ENCODE data around the gene ANXA8.
"Not testable (repeated sequence)": the region's sequence is repeated elsewhere in the genome, so short reads cannot be mapped to it uniquely, and the experiment has no call there.

The ANXA8 gene

DNA sequence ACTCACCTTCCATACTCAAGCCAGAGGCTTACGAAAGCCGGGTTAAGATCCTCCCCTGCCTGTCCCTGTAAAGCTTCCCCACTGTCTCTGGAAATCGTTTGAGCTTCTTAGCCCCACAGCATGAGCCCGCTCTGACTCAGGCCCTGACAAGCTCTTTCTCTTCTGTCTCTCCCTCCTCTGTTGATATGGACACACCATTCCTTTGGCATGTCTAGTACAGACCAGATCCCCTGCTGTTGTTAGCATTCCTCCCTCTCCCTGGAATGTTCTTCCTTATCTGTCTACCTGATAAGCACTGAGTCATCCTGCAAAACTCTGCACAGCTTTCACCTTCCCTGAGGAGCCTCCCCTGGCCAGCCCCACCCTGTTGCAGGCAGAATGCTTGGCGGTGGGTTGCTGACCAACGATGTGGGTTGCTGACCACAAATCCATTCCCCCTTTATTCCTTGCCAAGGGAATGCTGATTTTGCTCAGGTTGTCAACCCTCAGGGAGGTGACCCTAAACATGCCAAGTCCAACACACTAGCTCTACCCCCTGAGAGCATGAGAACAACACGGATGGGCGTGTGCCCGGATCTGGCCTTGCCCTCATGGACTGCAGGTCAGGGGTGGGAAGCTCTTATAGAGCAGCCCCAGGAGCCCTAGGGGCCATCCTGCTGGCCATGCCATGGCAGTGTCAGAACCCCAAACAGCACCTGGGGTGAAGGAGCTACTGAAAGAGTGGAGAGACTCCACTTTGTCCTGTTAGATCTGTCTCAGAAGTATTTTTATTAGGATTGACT is 21.1 kb downstream of the ANXA8 start:
- H3K27me3 ChIP-seq (ENCODE audit: control insufficient read depth in 1 of 2, insufficient read depth in 2 of 2, low read length in 2 of 2); H3K9ac ChIP-seq (ENCODE audit: low read length in 2 of 2); H3K27ac ChIP-seq (ENCODE audit: low read length): not testable (repeated sequence)

DNA sequence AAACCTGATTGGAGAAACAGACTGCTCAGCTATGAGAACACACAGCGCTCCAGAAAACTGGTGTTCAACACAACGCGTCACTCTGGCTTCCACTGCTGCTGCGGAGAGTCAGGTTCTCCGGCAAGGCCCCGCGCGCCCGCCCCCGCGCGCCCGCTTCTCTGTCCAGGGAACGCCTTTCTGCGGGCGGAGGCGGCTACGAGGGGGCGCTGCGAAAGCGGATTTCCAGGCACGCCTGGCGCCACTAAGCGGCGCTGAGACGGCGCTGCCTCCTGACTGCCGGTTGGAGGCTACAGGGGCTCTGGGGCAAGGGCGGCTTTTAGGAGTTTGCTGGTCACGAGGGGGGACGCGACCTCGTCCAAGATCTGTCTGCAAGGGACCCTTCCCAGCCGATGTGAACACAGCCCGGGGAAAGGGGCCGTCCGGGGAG is 22.6 kb downstream of the ANXA8 start:
- H3K27ac ChIP-seq (ENCODE audit: low read length); H3K27me3 ChIP-seq (ENCODE audit: control insufficient read depth in 1 of 2, insufficient read depth in 2 of 2, low read length in 2 of 2); H3K4me1 ChIP-seq (ENCODE audit: control insufficient read depth, insufficient read depth, low read length); H3K9me3 ChIP-seq (ENCODE audit: control insufficient read depth in 2 of 2, low read length in 2 of 2); H3K36me3 ChIP-seq (ENCODE audit: control insufficient read depth in 2 of 2, insufficient read depth in 2 of 2, low read length in 2 of 2); H3K9ac ChIP-seq (ENCODE audit: low read length in 2 of 2): not testable (repeated sequence)
- H3K4me3 ChIP-seq (ENCODE audit: low read length in 2 of 2), result peak overlapping the region in 1 of 2 donors; percentile 22

More for the DNA sequence above, 21.1 kb downstream of the ANXA8 start:
- H3K36me3 ChIP-seq (ENCODE audit: control insufficient read depth in 2 of 2, insufficient read depth in 2 of 2, low read length in 2 of 2); H3K4me1 ChIP-seq (ENCODE audit: control insufficient read depth, insufficient read depth, low read length); H3K9me3 ChIP-seq (ENCODE audit: control insufficient read depth in 2 of 2, low read length in 2 of 2); H3K4me3 ChIP-seq (ENCODE audit: low read length in 2 of 2): not testable (repeated sequence)

DNA sequence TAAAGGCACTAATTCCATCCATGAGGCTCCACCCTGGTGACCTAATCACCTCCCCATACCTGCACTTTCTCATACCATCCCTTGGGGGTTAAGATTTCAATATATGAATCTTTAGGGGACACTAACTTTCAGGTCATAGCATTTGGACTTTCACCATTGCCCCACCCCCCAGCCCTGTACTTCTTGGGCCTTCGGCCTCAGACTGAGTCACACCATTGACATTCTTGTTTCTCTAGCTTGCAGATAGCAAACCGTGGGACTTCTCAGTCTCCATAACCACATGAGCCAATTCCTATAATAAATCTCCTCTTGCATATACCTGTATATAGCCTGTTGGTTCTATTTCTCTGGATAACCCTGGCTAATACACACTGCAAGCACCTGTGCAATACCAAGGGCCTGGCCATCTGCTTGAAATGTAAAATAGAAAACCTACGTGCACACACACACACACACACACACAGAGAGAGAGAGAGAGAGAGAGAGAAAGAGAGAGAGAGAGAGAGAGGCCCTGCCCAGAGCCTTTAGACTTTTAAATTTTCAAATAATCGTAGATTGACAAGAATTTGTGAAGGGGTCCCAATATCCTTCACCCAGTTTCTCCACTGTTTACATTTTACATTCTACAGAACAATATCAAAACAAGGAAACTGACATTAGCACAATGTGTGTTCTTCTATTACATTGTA is 25.3 kb downstream of the ANXA8 start:
- no peaks in the 10 kb centered on the region for H3K9me3 ChIP-seq (ENCODE audit: control insufficient read depth in 2 of 2, low read length in 2 of 2)
- H3K27me3 ChIP-seq (ENCODE audit: control insufficient read depth in 1 of 2, insufficient read depth in 2 of 2, low read length in 2 of 2), result no peaks in the 10 kb centered on the region
- no peak overlapping the region for H3K9ac ChIP-seq (ENCODE audit: low read length in 2 of 2)
- H3K4me3 ChIP-seq (ENCODE audit: low read length in 2 of 2), result no peak overlapping the region
- H3K27ac ChIP-seq (ENCODE audit: low read length), result no peak overlapping the region
- no peaks in the 10 kb centered on the region for H3K4me1 ChIP-seq (ENCODE audit: control insufficient read depth, insufficient read depth, low read length)
- no peaks in the 10 kb centered on the region for H3K36me3 ChIP-seq (ENCODE audit: control insufficient read depth in 2 of 2, insufficient read depth in 2 of 2, low read length in 2 of 2)

DNA sequence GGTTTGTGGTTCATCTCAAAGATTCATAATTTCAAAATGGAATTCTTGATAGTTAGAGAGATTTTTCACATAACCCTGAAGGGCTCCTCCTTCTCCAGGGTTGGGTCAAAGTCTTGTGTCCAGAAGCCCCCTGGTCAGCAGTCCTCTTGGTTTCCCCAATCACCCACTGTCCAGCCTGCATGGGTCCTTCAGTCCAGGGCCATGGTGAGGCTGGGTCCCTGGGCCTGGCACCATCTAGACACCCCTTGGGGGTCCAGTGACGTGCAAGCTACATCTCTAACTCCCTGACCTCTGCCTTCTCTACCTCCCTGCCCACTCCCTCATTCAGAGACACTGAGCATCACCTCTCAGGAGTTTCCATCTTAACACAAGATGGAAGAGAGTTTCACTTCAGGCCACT is 26.1 kb downstream of the ANXA8 start:
- no peak overlapping the region for H3K27ac ChIP-seq (ENCODE audit: low read length)

DNA sequence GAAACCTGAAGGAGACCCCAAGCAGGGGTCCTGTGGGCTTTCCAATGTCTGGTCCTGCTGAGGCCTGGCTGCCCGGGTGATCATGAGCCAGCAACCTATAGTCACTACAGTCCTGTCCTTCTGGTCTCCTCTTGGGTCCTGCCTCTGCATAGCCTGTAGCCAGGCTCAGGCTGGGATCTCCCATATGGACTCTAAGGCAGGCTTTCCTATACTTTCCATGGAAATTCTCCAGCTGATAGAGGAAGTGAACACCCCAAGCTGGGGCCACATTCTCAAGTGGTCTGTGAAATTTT is 26.4 kb downstream of the ANXA8 start:
- Histone ChIP-seq H3K27me3 (ENCODE audit: control insufficient read depth in 1 of 2, insufficient read depth in 2 of 2, low read length in 2 of 2) (no peaks in the 10 kb centered on the region), H3K4me3 (ENCODE audit: low read length in 2 of 2) (no peak overlapping the region), H3K9ac (ENCODE audit: low read length in 2 of 2) (no peak overlapping the region), H3K36me3 (ENCODE audit: control insufficient read depth in 2 of 2, insufficient read depth in 2 of 2, low read length in 2 of 2) (no peaks in the 10 kb centered on the region), H3K27ac (ENCODE audit: low read length) (no peak overlapping the region), H3K4me1 (ENCODE audit: control insufficient read depth, insufficient read depth, low read length) (no peaks in the 10 kb centered on the region), H3K9me3 (ENCODE audit: control insufficient read depth in 2 of 2, low read length in 2 of 2) (no peaks in the 10 kb centered on the region)

More for the DNA sequence above, 26.1 kb downstream of the ANXA8 start:
- Histone ChIP-seq H3K27me3 (ENCODE audit: control insufficient read depth in 1 of 2, insufficient read depth in 2 of 2, low read length in 2 of 2) (no peaks in the 10 kb centered on the region), H3K4me1 (ENCODE audit: control insufficient read depth, insufficient read depth, low read length) (no peaks in the 10 kb centered on the region), H3K9ac (ENCODE audit: low read length in 2 of 2) (no peak overlapping the region), H3K9me3 (ENCODE audit: control insufficient read depth in 2 of 2, low read length in 2 of 2) (no peaks in the 10 kb centered on the region), H3K36me3 (ENCODE audit: control insufficient read depth in 2 of 2, insufficient read depth in 2 of 2, low read length in 2 of 2) (no peaks in the 10 kb centered on the region), H3K4me3 (ENCODE audit: low read length in 2 of 2) (no peak overlapping the region)

DNA sequence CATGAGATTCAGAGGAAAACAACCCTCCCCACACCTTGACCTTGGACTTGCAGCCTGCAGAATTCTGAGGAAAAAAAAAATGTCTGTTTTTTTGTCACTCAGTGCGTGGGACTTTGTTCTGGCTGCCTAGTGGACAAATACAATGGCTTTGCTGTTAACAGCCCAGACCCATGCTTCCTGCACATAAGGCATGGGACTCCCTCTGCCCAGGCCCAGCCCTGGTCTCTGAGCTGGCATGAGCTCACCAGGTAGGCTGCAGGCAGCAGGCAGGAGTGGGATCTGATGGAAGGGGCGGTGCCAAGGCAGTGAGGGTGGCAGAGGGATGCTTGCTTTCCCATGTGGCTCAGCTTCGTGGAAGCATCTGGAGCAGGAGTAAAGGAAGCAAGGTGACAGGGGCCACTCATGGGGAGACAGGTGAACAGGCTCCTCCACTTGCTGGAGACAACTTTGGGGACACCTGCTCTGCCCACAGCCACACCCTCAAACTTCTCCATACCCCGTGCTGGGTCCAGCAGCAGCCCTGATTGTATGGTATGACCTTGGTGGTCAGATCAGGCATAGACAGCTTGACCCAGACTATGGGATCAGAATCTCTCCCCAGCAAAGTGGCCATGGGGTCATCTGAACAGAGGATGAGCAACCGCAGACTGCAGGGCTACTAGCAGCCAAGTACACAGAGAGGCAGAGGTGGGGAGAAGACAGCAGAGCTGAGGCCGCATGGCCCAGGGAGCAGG is 27.0 kb downstream of the ANXA8 start:
- Histone ChIP-seq H3K36me3 (ENCODE audit: control insufficient read depth in 2 of 2, insufficient read depth in 2 of 2, low read length in 2 of 2) (no peaks in the 10 kb centered on the region), H3K4me1 (ENCODE audit: control insufficient read depth, insufficient read depth, low read length) (no peaks in the 10 kb centered on the region), H3K27me3 (ENCODE audit: control insufficient read depth in 1 of 2, insufficient read depth in 2 of 2, low read length in 2 of 2) (no peaks in the 10 kb centered on the region), H3K9me3 (ENCODE audit: control insufficient read depth in 2 of 2, low read length in 2 of 2) (no peaks in the 10 kb centered on the region), H3K4me3 (ENCODE audit: low read length in 2 of 2) (no peak overlapping the region), H3K9ac (ENCODE audit: low read length in 2 of 2) (no peak overlapping the region), H3K27ac (ENCODE audit: low read length) (no peak overlapping the region)

DNA sequence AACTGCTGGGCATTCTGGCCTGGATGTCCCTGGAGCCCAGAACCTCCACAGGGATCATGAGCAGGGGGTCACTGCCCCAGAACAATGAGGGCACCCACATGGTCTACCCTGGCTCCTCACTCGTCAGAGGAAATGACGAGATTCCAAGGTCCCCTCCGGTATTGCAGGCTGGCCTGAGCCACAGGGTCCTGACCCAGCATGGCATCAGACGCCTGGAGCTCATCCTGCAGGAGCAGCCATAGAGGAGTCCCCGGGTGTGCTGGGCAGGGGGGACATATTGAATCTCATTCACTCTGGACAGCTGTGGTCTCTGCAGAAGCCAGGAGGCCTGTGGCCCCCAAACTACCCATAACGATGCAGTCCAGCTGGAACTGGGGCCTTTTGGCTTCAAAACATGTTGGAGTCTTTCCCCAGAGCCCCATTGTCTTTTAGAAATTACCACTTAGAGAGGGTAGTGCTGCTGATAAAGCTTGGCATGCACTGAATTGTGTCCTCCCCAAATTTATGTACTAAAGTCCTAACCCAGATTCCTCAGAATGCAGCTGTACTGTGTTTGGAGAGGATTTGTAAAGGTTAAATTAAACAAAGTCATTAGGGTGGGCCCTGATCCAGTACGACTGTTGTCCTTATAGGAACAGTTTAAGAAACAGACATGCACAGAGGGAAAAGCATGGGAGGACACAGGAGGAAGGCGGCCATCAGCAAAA is 27.7 kb downstream of the ANXA8 start:
- H3K36me3 ChIP-seq (ENCODE audit: control insufficient read depth in 2 of 2, insufficient read depth in 2 of 2, low read length in 2 of 2), result no peaks in the 10 kb centered on the region
- no peaks in the 10 kb centered on the region for H3K9me3 ChIP-seq (ENCODE audit: control insufficient read depth in 2 of 2, low read length in 2 of 2)
- H3K4me1 ChIP-seq (ENCODE audit: control insufficient read depth, insufficient read depth, low read length), result no peaks in the 10 kb centered on the region
- H3K4me3 ChIP-seq (ENCODE audit: low read length in 2 of 2), result no peak overlapping the region
- no peak overlapping the region for H3K27ac ChIP-seq (ENCODE audit: low read length)
- H3K9ac ChIP-seq (ENCODE audit: low read length in 2 of 2), result no peak overlapping the region
- H3K27me3 ChIP-seq (ENCODE audit: control insufficient read depth in 1 of 2, insufficient read depth in 2 of 2, low read length in 2 of 2), result no peaks in the 10 kb centered on the region

DNA sequence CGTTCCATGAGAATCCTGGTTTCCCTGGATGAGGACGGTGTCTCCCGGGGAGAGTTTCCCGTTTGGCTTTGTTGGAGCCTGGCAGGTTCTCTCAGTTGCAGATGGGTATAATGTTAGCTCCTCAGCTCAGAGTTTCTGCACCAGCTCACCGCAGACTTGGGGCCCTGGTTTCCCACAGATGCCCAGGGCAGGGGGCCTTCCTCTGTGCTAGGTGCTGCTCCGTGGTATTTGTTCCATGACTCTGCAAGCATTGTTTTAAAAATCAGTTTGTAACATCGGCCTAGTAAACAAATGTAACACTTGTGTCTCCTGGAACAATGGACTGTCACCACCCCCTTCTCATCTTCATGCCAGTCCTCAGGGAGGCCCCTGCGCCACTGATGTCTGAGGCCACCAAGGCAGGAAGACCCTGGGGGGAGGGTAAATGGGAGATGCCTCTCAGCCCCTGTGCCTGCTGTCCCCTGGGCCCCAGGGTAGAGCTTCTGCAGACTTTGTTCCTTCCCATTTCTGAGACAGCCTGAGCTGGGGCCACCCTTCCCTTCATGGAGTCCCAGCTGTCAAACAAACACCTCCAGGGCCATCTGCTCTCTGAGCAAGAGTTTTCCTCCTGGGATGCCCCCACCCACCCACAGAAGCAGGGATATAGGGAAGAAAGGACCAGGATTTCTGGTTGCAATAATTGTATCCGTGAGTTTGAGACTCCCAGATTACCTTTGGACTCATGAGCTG is 28.4 kb downstream of the ANXA8 start:
- not testable (repeated sequence) for H3K4me3 ChIP-seq (ENCODE audit: low read length in 2 of 2); H3K9me3 ChIP-seq (ENCODE audit: control insufficient read depth in 2 of 2, low read length in 2 of 2); H3K27me3 ChIP-seq (ENCODE audit: control insufficient read depth in 1 of 2, insufficient read depth in 2 of 2, low read length in 2 of 2); H3K9ac ChIP-seq (ENCODE audit: low read length in 2 of 2); H3K27ac ChIP-seq (ENCODE audit: low read length); H3K4me1 ChIP-seq (ENCODE audit: control insufficient read depth, insufficient read depth, low read length); H3K36me3 ChIP-seq (ENCODE audit: control insufficient read depth in 2 of 2, insufficient read depth in 2 of 2, low read length in 2 of 2)

DNA sequence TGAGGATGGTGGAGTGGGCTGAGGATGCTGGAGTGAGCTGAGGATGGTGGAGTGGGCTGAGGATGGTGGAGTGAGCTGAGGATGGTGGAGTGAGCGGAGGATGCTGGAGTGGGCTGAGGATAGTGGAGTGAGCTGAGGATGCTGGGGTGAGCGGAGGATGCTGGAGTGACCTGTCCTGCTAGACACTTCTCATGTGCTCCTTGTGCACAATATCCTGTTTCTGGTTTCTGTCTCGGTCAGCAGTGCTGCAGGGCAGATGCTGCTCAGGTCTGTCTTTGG is 29.2 kb downstream of the ANXA8 start:
- Histone ChIP-seq H3K9me3 (ENCODE audit: control insufficient read depth in 2 of 2, low read length in 2 of 2) (no peaks in the 10 kb centered on the region), H3K4me1 (ENCODE audit: control insufficient read depth, insufficient read depth, low read length) (no peaks in the 10 kb centered on the region), H3K27ac (ENCODE audit: low read length) (no peak overlapping the region), H3K9ac (ENCODE audit: low read length in 2 of 2) (no peak overlapping the region), H3K4me3 (ENCODE audit: low read length in 2 of 2) (no peak overlapping the region), H3K27me3 (ENCODE audit: control insufficient read depth in 1 of 2, insufficient read depth in 2 of 2, low read length in 2 of 2) (no peaks in the 10 kb centered on the region), H3K36me3 (ENCODE audit: control insufficient read depth in 2 of 2, insufficient read depth in 2 of 2, low read length in 2 of 2) (no peaks in the 10 kb centered on the region)

DNA sequence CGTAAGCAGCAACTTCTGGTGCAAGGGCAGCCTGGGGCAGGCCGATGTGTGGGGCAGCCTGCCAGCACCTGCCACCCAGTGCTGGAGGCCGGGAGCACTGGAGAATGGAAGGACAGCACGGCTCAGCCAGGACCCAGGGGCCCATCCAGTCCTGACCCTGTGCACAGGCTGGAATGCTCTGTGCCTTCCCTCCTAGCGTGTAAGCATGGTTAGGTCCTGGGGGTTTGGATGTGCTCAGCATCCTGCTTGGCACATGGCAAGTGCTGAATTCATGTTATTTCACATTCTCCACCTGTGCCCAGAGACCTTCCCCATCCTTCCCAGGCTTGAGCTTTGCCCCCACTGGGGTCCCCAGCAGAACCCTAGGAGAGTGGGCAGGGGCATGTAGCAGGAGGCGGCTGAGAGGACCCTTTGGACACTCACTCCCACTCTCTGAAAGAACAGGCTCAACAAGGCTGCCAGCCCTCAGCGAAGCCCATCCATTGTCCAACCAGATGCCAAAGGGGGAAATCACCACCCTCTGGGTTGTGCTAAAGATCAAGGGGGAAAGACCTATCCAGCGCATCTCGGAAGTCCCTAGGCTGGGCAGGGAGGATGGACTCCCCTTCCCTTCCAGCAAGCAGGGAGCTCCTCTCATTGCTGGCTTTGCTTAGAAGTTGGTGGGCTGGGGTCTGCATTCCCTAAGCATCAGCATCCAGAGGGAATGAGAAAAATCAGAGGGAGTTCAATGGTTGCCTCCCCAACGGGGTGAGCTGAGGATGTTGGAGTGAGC is 29.7 kb downstream of the ANXA8 start:
- Histone ChIP-seq H3K4me1 (ENCODE audit: control insufficient read depth, insufficient read depth, low read length) (no peaks in the 10 kb centered on the region), H3K9me3 (ENCODE audit: control insufficient read depth in 2 of 2, low read length in 2 of 2) (no peaks in the 10 kb centered on the region), H3K36me3 (ENCODE audit: control insufficient read depth in 2 of 2, insufficient read depth in 2 of 2, low read length in 2 of 2) (no peaks in the 10 kb centered on the region), H3K4me3 (ENCODE audit: low read length in 2 of 2) (no peak overlapping the region), H3K27me3 (ENCODE audit: control insufficient read depth in 1 of 2, insufficient read depth in 2 of 2, low read length in 2 of 2) (no peaks in the 10 kb centered on the region), H3K9ac (ENCODE audit: low read length in 2 of 2) (no peak overlapping the region), H3K27ac (ENCODE audit: low read length) (no peak overlapping the region)

Measured in stomach smooth muscle (tissue), 2 donors.